Measurements from ENCODE around the gene ISY1. TPM values are rescaled to one million over a fixed set of nuclear protein-coding genes. Genes with fewer than 3 reads are reported as not detected.
A peak's percentile ranks its signal among the peaks of the same experiment; 100 is the strongest.

The ISY1 gene
- 16.2 TPM for total RNA-seq

GRCh38 chr3:129160891-129161859 lies at the start of gene ISY1:
Gene ISY1 (minus strand): TSS chr3:129161063. CDS start chr3:129160975, 88 bp downstream.
- peaks cover 0 to 34% of the 10 kb centered on the region in 2 donors for H3K36me3 ChIP-seq
- no peaks in the 10 kb centered on the region for H3K9me3 ChIP-seq
- no peaks in the 10 kb centered on the region for H3K27me3 ChIP-seq
- H3K27ac ChIP-seq = peak within 1 kb of the TSS; percentile 90
- H3K4me3 ChIP-seq = peak within 1 kb of the TSS; percentile 72 to 84
- intact Hi-C loops (cut with DNase I) = no loop called here
- H3K4me1 ChIP-seq = peaks cover 24% of the 10 kb centered on the region
- peak in 1 of 2 donors; percentile 92 for DNase-seq (ENCODE audit: extremely low spot score in 2 of 2)
- TF ChIP-seq POLR2A (IDR thresholded peaks at IDR 0.05) (peak in 1 of 2 donors; percentile 61), CTCF (IDR thresholded peaks at IDR 0.05) (peak; percentile 30 to 56 (median 35)), POLR2AphosphoS5 (IDR thresholded peaks at IDR 0.05; ENCODE audit: insufficient read depth in 1 of 2, low read depth in 1 of 2) (peak; percentile 92 to 96)

GRCh38 chr3:129207479-129207878 lies 46.6 kb upstream of the ISY1 start:
- Histone ChIP-seq H3K27me3 (no peaks in the 10 kb centered on the region), H3K9me3 (no peaks in the 10 kb centered on the region), H3K4me3 (no peak overlapping the region), H3K4me1 (peaks cover 29% of the 10 kb centered on the region), H3K36me3 (no peaks in the 10 kb centered on the region), H3K27ac (peak overlapping the region; percentile 15)
- no peak for DNase-seq (ENCODE audit: extremely low spot score in 2 of 2)
- peak in 1 of 2 donors; percentile 74 for TF ChIP-seq POLR2AphosphoS5 (IDR thresholded peaks at IDR 0.05; ENCODE audit: insufficient read depth in 1 of 2, low read depth in 1 of 2)
- TF ChIP-seq CTCF (IDR thresholded peaks at IDR 0.05) = no peak
- intact Hi-C loops (cut with DNase I) = no loop called here

- Histone ChIP-seq H3K27me3 (no peaks in the 10 kb centered on the region), H3K27ac (no peak overlapping the region), H3K36me3 (no peaks in the 10 kb centered on the region), H3K9me3 (no peaks in the 10 kb centered on the region), H3K4me1 (peaks cover 12% of the 10 kb centered on the region), H3K4me3 (no peak overlapping the region)
- no peak for TF ChIP-seq CTCF (IDR thresholded peaks at IDR 0.05)
- no peak for TF ChIP-seq POLR2AphosphoS5 (IDR thresholded peaks at IDR 0.05; ENCODE audit: insufficient read depth in 1 of 2, low read depth in 1 of 2)
- TF ChIP-seq POLR2A (IDR thresholded peaks at IDR 0.05) = no peak
- intact Hi-C loops (cut with DNase I) = no loop called here
- no peak for DNase-seq (ENCODE audit: extremely low spot score in 2 of 2)
Observed at GRCh38 chr3:129205109-129205832, 44.4 kb upstream of the ISY1 start.

DNA sequence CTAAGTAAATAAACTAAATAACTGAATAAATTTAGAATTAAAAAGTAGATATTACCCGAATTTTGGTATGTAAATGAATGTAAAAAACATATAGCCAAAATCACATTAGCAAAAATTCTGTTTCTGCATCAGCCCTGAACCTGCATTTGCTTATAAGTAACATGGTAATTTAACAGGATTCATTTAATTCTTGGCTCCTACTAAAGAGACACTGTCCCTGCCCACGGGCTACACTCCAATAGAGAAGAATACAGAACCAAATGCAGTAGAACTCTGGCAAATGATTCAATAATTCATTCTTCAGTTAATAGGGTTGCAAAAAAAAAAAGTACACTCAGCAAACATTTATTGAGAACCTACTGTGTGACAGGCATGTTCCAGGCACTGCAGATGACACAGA lies 43.6 kb upstream of the ISY1 start:
- TF ChIP-seq POLR2AphosphoS5 (IDR thresholded peaks at IDR 0.05; ENCODE audit: insufficient read depth in 1 of 2, low read depth in 1 of 2) (no peak), CTCF (IDR thresholded peaks at IDR 0.05) (no peak), POLR2A (IDR thresholded peaks at IDR 0.05) (no peak)
- H3K36me3 ChIP-seq = no peaks in the 10 kb centered on the region
- no peaks in the 10 kb centered on the region for H3K27me3 ChIP-seq
- H3K4me3 ChIP-seq = no peak overlapping the region
- peaks cover 12% of the 10 kb centered on the region for H3K4me1 ChIP-seq
- DNase-seq (ENCODE audit: extremely low spot score in 2 of 2) = no peak
- no peaks in the 10 kb centered on the region for H3K9me3 ChIP-seq
- H3K27ac ChIP-seq = no peak overlapping the region
- intact Hi-C loops (cut with DNase I) = no loop called here
